Smooth muscle cell (in vitro differentiated cells): ENCODE data around the gene EIF2A. TPM values are rescaled to one million over a fixed set of nuclear protein-coding genes. Genes with fewer than 3 reads are reported as not detected.

ENCODE experiments used
- DNase-seq: peaks from one replicate; lab custom pipeline; 2025; ENCODE audit not compliant: unreplicated experiment; lab: John Stamatoyannopoulos, UW
- H2AFZ ChIP-seq: fragments of 200-600 bp; sonication (generic); 2 replicates; pipeline ENCODE4 v1.6.0; 2016; ENCODE audit warnings: antibody characterized with exemption, low read depth, mild to moderate bottlenecking
- H3F3A ChIP-seq: fragments of 200-600 bp; sonication (generic); 2 replicates; pipeline ENCODE4 v1.6.0; 2017; ENCODE audit warnings: antibody characterized with exemption, low read depth
- H3K27ac ChIP-seq: fragments of 200-600 bp; sonication (generic); 2 replicates; pipeline ENCODE4 v1.5.1; 2016; ENCODE audit warnings: low read depth, mild to moderate bottlenecking
- H3K27me3 ChIP-seq: fragments of 200-600 bp; sonication (generic); 2 replicates; pipeline ENCODE4 v1.6.1; 2016; ENCODE audit warnings: low read depth, mild to moderate bottlenecking
- H3K36me3 ChIP-seq: fragments of 200-600 bp; sonication (generic); 2 replicates; pipeline ENCODE4 v1.5.1; 2016; ENCODE audit warnings: low read depth
- H3K4me1 ChIP-seq: fragments of 200-600 bp; sonication (generic); 2 replicates; pipeline ENCODE4 v1.5.1; 2016; ENCODE audit warnings: low read depth
- H3K4me2 ChIP-seq: fragments of 200-600 bp; sonication (generic); 2 replicates; pipeline ENCODE4 v1.6.0; 2016; ENCODE audit warnings: mild to moderate bottlenecking
- H3K4me3 ChIP-seq: fragments of 200-600 bp; sonication (generic); 2 replicates; pipeline ENCODE4 v1.5.1; 2016; ENCODE audit warnings: mild to moderate bottlenecking
- H3K79me2 ChIP-seq: fragments of 200-600 bp; sonication (generic); 2 replicates; pipeline ENCODE4 v1.6.0; 2016; ENCODE audit warnings: low read depth, mild to moderate bottlenecking
- H3K9ac ChIP-seq: fragments of 200-600 bp; sonication (generic); 2 replicates; pipeline ENCODE4 v1.6.0; 2016; ENCODE audit warnings: low read depth
- H3K9me3 ChIP-seq: fragments of 200-600 bp; sonication (generic); replicated peaks from 2 replicates; pipeline ENCODE4 v1.5.1; 2016; ENCODE audit warnings: low read depth
- H4K20me1 ChIP-seq: fragments of 200-600 bp; sonication (generic); 2 replicates; pipeline ENCODE4 v1.6.0; 2016; ENCODE audit warnings: low read depth
- WGBS: methylation state at CpG from one replicate; pipeline ENCODE4 v1.1.7; 2016; ENCODE audit warnings: low lambda C conversion rate; 5-methylcytosine and 5-hydroxymethylcytosine counted together
- polyA plus RNA-seq: library from polyadenylated mRNA; unstranded; fragments of >200 nt; fragmentation: Nextera tagmentation; extraction: Ambion mirVana; gene quantifications from 2 replicates; pipeline ENCODE4 v1.2.1, GENCODE V29; 2016
- total RNA-seq: library from RNA; depleted of rRNA; stranded (reverse); fragments of >200 nt; gene quantifications from 2 replicates; pipeline ENCODE4 v1.2.3, GENCODE V29; 2014
- TF ChIP-seq, protein P1 (sequence below): fragments of 200-600 bp; sonication (generic); IDR thresholded peaks from 2 replicates; pipeline ENCODE4 v1.5.1; 2017; ENCODE audit warnings: borderline replicate concordance, mild to moderate bottlenecking, antibody characterized with exemption; ENCODE audit not compliant: insufficient read depth, poor library complexity, severe bottlenecking

EIF2A gene
- total and polyA plus RNA-seq, 2 experiments from 2014 or later = 34.0 to 166 TPM

DNA sequence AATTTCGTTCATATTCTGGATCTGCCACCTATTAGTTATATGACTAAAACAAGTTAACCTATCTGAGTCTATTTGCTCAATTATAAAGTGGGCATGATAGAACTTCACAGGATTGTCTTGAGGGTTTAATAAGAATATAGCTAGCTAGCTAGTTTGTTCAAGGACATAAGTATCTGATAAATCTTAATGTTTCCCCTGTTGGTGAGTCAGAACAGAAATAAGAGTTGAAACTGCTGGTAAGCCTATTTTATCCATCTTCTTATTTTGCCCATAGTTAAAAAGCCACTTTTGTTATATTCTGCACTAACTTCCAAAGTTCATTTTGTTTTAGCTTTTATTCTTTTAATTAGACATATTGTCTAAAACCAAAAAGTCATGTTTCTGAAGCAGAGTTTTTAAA is 65.9 kb downstream of the EIF2A start:
- no peak overlapping the region for H2AFZ ChIP-seq
- H3K27me3 ChIP-seq = no peaks in the 10 kb centered on the region
- H3K27ac ChIP-seq = no peak overlapping the region
- no peak for DNase-seq
- TF ChIP-seq, protein P1, sequence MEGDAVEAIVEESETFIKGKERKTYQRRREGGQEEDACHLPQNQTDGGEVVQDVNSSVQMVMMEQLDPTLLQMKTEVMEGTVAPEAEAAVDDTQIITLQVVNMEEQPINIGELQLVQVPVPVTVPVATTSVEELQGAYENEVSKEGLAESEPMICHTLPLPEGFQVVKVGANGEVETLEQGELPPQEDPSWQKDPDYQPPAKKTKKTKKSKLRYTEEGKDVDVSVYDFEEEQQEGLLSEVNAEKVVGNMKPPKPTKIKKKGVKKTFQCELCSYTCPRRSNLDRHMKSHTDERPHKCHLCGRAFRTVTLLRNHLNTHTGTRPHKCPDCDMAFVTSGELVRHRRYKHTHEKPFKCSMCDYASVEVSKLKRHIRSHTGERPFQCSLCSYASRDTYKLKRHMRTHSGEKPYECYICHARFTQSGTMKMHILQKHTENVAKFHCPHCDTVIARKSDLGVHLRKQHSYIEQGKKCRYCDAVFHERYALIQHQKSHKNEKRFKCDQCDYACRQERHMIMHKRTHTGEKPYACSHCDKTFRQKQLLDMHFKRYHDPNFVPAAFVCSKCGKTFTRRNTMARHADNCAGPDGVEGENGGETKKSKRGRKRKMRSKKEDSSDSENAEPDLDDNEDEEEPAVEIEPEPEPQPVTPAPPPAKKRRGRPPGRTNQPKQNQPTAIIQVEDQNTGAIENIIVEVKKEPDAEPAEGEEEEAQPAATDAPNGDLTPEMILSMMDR = no peak
- WGBS = 89% methylated on average over 1 of the region's 1 CpG
- H4K20me1 ChIP-seq = peaks cover 75% of the 10 kb centered on the region
- H3F3A ChIP-seq = no peaks in the 10 kb centered on the region
- no peak overlapping the region for H3K4me2 ChIP-seq
- H3K9me3 ChIP-seq = no peaks in the 10 kb centered on the region
- peaks cover 11% of the 10 kb centered on the region for H3K4me1 ChIP-seq
- H3K79me2 ChIP-seq = peaks cover 81% of the 10 kb centered on the region
- H3K36me3 ChIP-seq = no peaks in the 10 kb centered on the region
- no peak overlapping the region for H3K9ac ChIP-seq
- no peak overlapping the region for H3K4me3 ChIP-seq

DNA sequence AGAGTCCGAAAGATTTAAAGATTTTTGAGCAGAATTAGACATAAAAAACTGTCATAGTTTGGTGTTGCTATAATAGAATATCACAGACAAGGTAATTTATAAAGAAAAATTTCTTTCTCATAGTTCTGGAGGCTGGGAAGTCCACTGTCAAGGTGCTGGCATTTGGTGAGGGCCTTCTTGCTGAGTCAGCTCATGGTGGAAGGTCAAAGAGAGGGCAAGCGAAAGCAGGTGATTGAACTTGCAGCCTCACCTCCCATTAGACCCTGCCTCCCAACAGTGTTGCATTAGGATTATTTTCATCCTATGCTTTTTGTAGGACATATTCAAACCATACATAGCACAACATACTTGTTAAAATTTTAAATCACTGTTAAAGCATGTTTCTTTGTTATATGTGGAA is 66.4 kb downstream of the EIF2A start:
- Histone ChIP-seq H3K79me2 (peaks cover 81% of the 10 kb centered on the region), H3K9me3 (no peaks in the 10 kb centered on the region), H3K36me3 (no peaks in the 10 kb centered on the region), H3K27ac (no peak overlapping the region), H3K4me1 (peaks cover 5% of the 10 kb centered on the region), H3F3A (no peaks in the 10 kb centered on the region), H4K20me1 (peaks cover 75% of the 10 kb centered on the region), H2AFZ (no peak overlapping the region), H3K27me3 (no peaks in the 10 kb centered on the region), H3K9ac (no peak overlapping the region), H3K4me3 (no peak overlapping the region), H3K4me2 (no peak overlapping the region)
- TF ChIP-seq, protein P1 = no peak
- WGBS = 98% methylated on average over 2 of the region's 2 CpGs
- DNase-seq = no peak

DNA sequence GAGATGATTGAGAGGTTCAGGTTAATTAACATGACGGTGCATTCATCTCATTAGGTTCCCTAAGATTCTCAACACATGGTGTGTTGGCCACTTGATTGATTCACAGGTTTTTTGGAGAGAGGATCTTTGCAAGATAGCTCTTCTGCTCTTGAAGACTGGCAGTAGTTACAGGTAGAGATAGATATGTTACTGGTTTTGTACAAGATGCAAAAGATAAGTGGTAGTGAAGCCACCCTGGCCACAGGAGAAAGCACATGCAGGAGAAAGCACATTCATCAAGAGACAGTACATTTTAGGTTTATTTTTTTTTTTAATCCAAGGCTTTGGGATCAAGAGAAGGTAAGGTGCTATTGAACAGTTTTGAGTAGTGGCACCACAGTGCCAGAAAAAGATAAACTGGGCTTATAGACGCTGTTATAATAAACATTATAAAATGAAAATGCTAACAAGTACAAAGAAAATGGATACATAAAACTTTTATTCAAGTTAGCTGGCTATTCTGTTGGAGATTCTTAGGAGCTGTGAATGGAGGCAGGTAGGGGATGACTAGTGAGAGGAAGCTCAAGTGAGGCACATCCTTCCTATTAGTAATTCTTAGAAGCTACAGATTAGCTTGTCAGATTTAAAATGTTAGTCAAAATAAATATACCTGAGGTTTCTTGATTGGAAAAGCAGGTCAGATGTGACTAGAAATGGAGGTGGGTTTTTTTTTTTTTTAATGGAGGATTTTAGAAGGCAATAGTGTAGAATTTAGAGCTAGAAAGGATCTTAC is 67.3 kb downstream of the EIF2A start:
- H3K36me3 ChIP-seq = no peaks in the 10 kb centered on the region
- H2AFZ ChIP-seq = no peak overlapping the region
- WGBS = 95% methylated on average over 2 of the region's 2 CpGs
- no peaks in the 10 kb centered on the region for H3K4me1 ChIP-seq
- TF ChIP-seq, protein P1 = no peak
- H3K79me2 ChIP-seq = peaks cover 81% of the 10 kb centered on the region
- H3K27me3 ChIP-seq = no peaks in the 10 kb centered on the region
- no peak overlapping the region for H3K4me3 ChIP-seq
- H4K20me1 ChIP-seq = peaks cover 75% of the 10 kb centered on the region
- no peak overlapping the region for H3K4me2 ChIP-seq
- no peak overlapping the region for H3K27ac ChIP-seq
- no peaks in the 10 kb centered on the region for H3F3A ChIP-seq
- no peaks in the 10 kb centered on the region for H3K9me3 ChIP-seq
- no peak for DNase-seq
- H3K9ac ChIP-seq = no peak overlapping the region
